GM23338 (cell line): ENCODE results near the gene ZNF778. TPM values are rescaled to one million over a fixed set of nuclear protein-coding genes. Genes with fewer than 3 reads are reported as not detected.

Experiments used
- ATAC-seq: fragments of 200-7000 bp; cut with Tn5 transposase; 3 replicates; pipeline ENCODE4 v1.9.1; 2020
- DNase-seq: peaks from one replicate; pipeline ENCODE4 v3.0.0-alpha.2; 2015; ENCODE audit warnings: low spot score
- H2AFZ ChIP-seq: fragments of 200-600 bp; sonication (generic); 2 replicates; pipeline ENCODE4 v1.8.0; 2016; ENCODE audit warnings: antibody characterized with exemption, mild to moderate bottlenecking, moderate library complexity
- H3F3A ChIP-seq: fragments of 200-600 bp; sonication (generic); replicated peaks from 2 replicates; pipeline ENCODE4 v1.8.0; 2017; ENCODE audit warnings: antibody characterized with exemption, mixed run types, low read depth
- H3K27ac ChIP-seq: fragments of 200-600 bp; sonication (generic); 2 replicates; pipeline ENCODE4 v1.6.1; 2016; ENCODE audit warnings: low read depth
- H3K27me3 ChIP-seq: fragments of 200-600 bp; sonication (generic); 2 replicates; pipeline ENCODE4 v1.8.0; 2016; ENCODE audit warnings: mild to moderate bottlenecking, mixed run types, moderate library complexity; ENCODE audit not compliant: insufficient read depth
- H3K36me3 ChIP-seq: fragments of 200-600 bp; sonication (generic); 2 replicates; pipeline ENCODE4 v1.8.0; 2016; ENCODE audit warnings: mild to moderate bottlenecking; ENCODE audit not compliant: insufficient read depth
- H3K4me1 ChIP-seq: fragments of 200-600 bp; sonication (generic); 2 replicates; pipeline ENCODE4 v1.8.0; 2016; ENCODE audit warnings: mild to moderate bottlenecking, moderate library complexity; ENCODE audit not compliant: insufficient read depth
- H3K4me2 ChIP-seq: fragments of 200-600 bp; sonication (generic); 2 replicates; pipeline ENCODE4 v1.7.1; 2017; ENCODE audit warnings: mixed run types
- H3K4me3 ChIP-seq: fragments of 200-600 bp; sonication (generic); 2 replicates; pipeline ENCODE4 v1.6.1; 2016; ENCODE audit warnings: mixed run types
- H3K79me2 ChIP-seq: fragments of 200-600 bp; sonication (generic); replicated peaks from 2 replicates; pipeline ENCODE4 v1.8.0; 2017; ENCODE audit warnings: mild to moderate bottlenecking; ENCODE audit not compliant: insufficient read depth
- H3K9me2 ChIP-seq: fragments of 200-600 bp; sonication (generic); 2 replicates; pipeline ENCODE4 v1.8.0; 2017; ENCODE audit not compliant: insufficient read depth
- H4K20me1 ChIP-seq: fragments of 200-600 bp; sonication (generic); replicated peaks from 2 replicates; pipeline ENCODE4 v1.8.0; 2017; ENCODE audit warnings: mild to moderate bottlenecking; ENCODE audit not compliant: insufficient read depth
- H3K27ac Mint-ChIP-seq: 2 replicates; pipeline ENCODE4 v1.8.0; 2020; ENCODE audit warnings: inconsistent platforms, mild to moderate bottlenecking, moderate library complexity, mixed read lengths
- H3K27me3 Mint-ChIP-seq: 3 replicates; pipeline ENCODE4 v1.8.0; 2022; ENCODE audit warnings: low read depth, mild to moderate bottlenecking, moderate library complexity, mixed read lengths, inconsistent platforms; ENCODE audit not compliant: insufficient read depth, poor library complexity
- H3K36me3 Mint-ChIP-seq: 3 replicates; pipeline ENCODE4 v1.8.0; 2021; ENCODE audit warnings: low read depth, mild to moderate bottlenecking, inconsistent platforms, moderate library complexity, mixed read lengths
- H3K4me1 Mint-ChIP-seq: 3 replicates; pipeline ENCODE4 v1.8.0; 2020; ENCODE audit warnings: mild to moderate bottlenecking, inconsistent platforms, mixed read lengths
- H3K4me3 Mint-ChIP-seq: 3 replicates; pipeline ENCODE4 v1.8.0; 2021; ENCODE audit warnings: moderate library complexity, mild to moderate bottlenecking, inconsistent platforms, mixed read lengths
- H3K9me3 Mint-ChIP-seq: 3 replicates; pipeline ENCODE4 v1.8.0; 2020; ENCODE audit warnings: moderate library complexity, mild to moderate bottlenecking, inconsistent platforms, mixed read lengths
- CREB1 ChIP-seq: fragments of 250-450 bp; sonication (Bioruptor Pico); IDR thresholded peaks from 2 replicates; pipeline ENCODE4 v1.5.0; 2020; ENCODE audit warnings: low read depth, mild to moderate bottlenecking, moderate library complexity
- CTCF ChIP-seq, 2 experiments: fragments of 200-600 bp in 1 of 2; sonication (generic) in 1 of 2; conservative IDR thresholded peaks; 2 replicates each; pipeline versions ENCODE4 v1.5.1 to v1.6.1; 2016 to 2017; ENCODE audit warnings: antibody characterized with exemption in 2 of 2, low read depth in 2 of 2, mild to moderate bottlenecking in 2 of 2, moderate library complexity in 1 of 2
- ETS1 ChIP-seq: IDR thresholded peaks from 2 replicates; pipeline ENCODE4 v1.6.1; 2016; ENCODE audit warnings: antibody characterized with exemption
- EZH2 ChIP-seq: fragments of 200-600 bp; sonication (generic); IDR thresholded peaks from one replicate; pipeline ENCODE4 v1.8.0; 2017; ENCODE audit warnings: antibody characterized with exemption, mild to moderate bottlenecking, low read depth; ENCODE audit not compliant: unreplicated experiment
- EZH2phosphoT487 ChIP-seq: fragments of 200-600 bp; sonication (generic); IDR thresholded peaks from one replicate; pipeline ENCODE4 v1.8.1; 2018; ENCODE audit warnings: antibody characterized with exemption; ENCODE audit not compliant: unreplicated experiment
- JUNB ChIP-seq: IDR thresholded peaks from one replicate; pipeline ENCODE4 v1.6.1; 2016; ENCODE audit warnings: antibody characterized with exemption; ENCODE audit not compliant: unreplicated experiment
- NANOG ChIP-seq: IDR thresholded peaks from 2 replicates; pipeline ENCODE4 v1.6.1; 2016; ENCODE audit warnings: antibody characterized with exemption, borderline replicate concordance
- POLR2AphosphoS5 ChIP-seq: IDR thresholded peaks from 2 replicates; pipeline ENCODE4 v1.6.1; 2016; ENCODE audit warnings: antibody characterized with exemption, low read depth
- REST ChIP-seq: IDR thresholded peaks from one replicate; pipeline ENCODE4 v1.6.1; 2018; ENCODE audit warnings: antibody characterized with exemption; ENCODE audit not compliant: unreplicated experiment
- STAT1 ChIP-seq: IDR thresholded peaks from one replicate; pipeline ENCODE4 v1.6.1; 2016; ENCODE audit warnings: antibody characterized with exemption; ENCODE audit not compliant: unreplicated experiment
- ZNF114 ChIP-seq: fragments of 250-450 bp; sonication (Bioruptor Pico); IDR thresholded peaks from 2 replicates; pipeline ENCODE4 v1.5.0; 2020; ENCODE audit warnings: mild to moderate bottlenecking, moderate library complexity
- ZNF331 ChIP-seq: fragments of 250-450 bp; sonication (Bioruptor Pico); IDR thresholded peaks from 2 replicates; pipeline ENCODE4 v1.5.0; 2020; ENCODE audit warnings: low read depth, mild to moderate bottlenecking, moderate library complexity
- ZNF462 ChIP-seq: fragments of 250-450 bp; sonication (Bioruptor Pico); IDR thresholded peaks from 2 replicates; pipeline ENCODE4 v1.5.0; 2020; ENCODE audit warnings: mild to moderate bottlenecking, moderate library complexity
- polyA plus RNA-seq: library from polyadenylated mRNA; unstranded; fragments of >200 nt; fragmentation: Nextera tagmentation; extraction: Ambion mirVana; gene quantifications from 2 replicates; pipeline ENCODE4 v1.2.1, GENCODE V29; 2016
- total RNA-seq: library from RNA; depleted of rRNA; stranded (reverse); fragments of >200 nt; shearing (Covaris generic); gene quantifications from 2 replicates; pipeline ENCODE4 v1.2.3, GENCODE V29; 2014

ZNF778 gene
- total and polyA plus RNA-seq, 2 experiments from 2014 or later: 7.9 to 43.4 TPM

- no peaks in the 10 kb centered on the region for H3K36me3 ChIP-seq
- H3K79me2 ChIP-seq: no peaks in the 10 kb centered on the region
- Mint-ChIP-seq H3K9me3 (no peaks in the 10 kb centered on the region), H3K4me1 (no peaks in the 10 kb centered on the region), H3K4me3 (no peak overlapping the region), H3K27me3 (peaks cover 3% of the 10 kb centered on the region), H3K36me3 (no peaks in the 10 kb centered on the region), H3K27ac (no peak overlapping the region)
- no peak overlapping the region for H3K4me2 ChIP-seq
- TF ChIP-seq CREB1: no peak
- TF ChIP-seq JUNB: no peak
- TF ChIP-seq REST: no peak
- TF ChIP-seq ZNF331 (CRISPR knock-in tag): no peak
- TF ChIP-seq NANOG: no peak
- TF ChIP-seq CTCF (conservative IDR thresholded peaks at IDR 0.05; ENCODE audit: low read depth in 2 of 2): no peak
- no peak for TF ChIP-seq ZNF462
- TF ChIP-seq POLR2AphosphoS5: no peak
- TF ChIP-seq EZH2: no peak
- TF ChIP-seq ZNF114 (CRISPR knock-in tag): no peak
- no peak for TF ChIP-seq EZH2phosphoT487
- TF ChIP-seq STAT1: no peak
- TF ChIP-seq ETS1: no peak
- no peaks in the 10 kb centered on the region for H3K4me1 ChIP-seq
- no peak overlapping the region for H3K27ac ChIP-seq
- H2AFZ ChIP-seq: no peak overlapping the region
- ATAC-seq (no peak), DNase-seq (no peak)
- no peaks in the 10 kb centered on the region for H3K9me2 ChIP-seq
- no peaks in the 10 kb centered on the region for H3F3A ChIP-seq
- H4K20me1 ChIP-seq: no peaks in the 10 kb centered on the region
- no peak overlapping the region for H3K4me3 ChIP-seq
- H3K27me3 ChIP-seq: no peaks in the 10 kb centered on the region
These were observed 7.2 kb upstream of the ZNF778 start for GRCh38 chr16:89210165-89210903.
